ENCODE measurements around the gene SPATA46. TPM values are rescaled to one million over a fixed set of nuclear protein-coding genes. Genes with fewer than 3 reads are reported as not detected.

The SPATA46 gene
- total RNA-seq, 2 experiments from 2014 or later, result not detected

DNA sequence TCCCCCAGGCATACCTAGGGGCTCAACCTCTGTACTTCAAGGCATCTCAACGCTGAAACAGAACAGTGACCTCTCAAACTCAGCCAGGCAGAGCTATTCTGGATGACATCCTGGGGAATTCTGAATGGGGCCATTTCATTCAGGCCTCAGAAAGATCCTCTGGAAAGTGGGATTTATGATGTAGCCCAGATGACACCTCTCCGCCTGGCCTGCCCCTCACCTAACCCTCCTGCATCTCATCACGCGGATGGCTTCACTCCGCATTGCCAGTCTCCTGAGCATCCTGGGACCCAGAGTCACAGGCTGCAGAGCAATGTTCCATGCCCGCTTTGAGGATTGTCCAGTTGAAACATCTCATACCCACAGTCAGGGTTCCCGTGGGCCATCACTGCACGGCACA is 1.2 kb downstream of the SPATA46 start:
- H3K27ac Mint-ChIP-seq, result no peak overlapping the region
- DNase-seq (no peak), ATAC-seq (no peak)
- H3K4me1 Mint-ChIP-seq, result no peaks in the 10 kb centered on the region
- no peak overlapping the region for H3K4me3 Mint-ChIP-seq
- H3K9me3 Mint-ChIP-seq (ENCODE audit: low read depth), result no peaks in the 10 kb centered on the region
- CTCF ChIA-PET, result interaction anchor here (1.1 kb wide), 1 partner anchor 16 kb away, joined by 3 read pairs; no protein-coding TSS in a partner anchor
- no peaks in the 10 kb centered on the region for H3K27me3 Mint-ChIP-seq
- H3K36me3 Mint-ChIP-seq, result no peaks in the 10 kb centered on the region

GRCh38 chr1:162374406-162374805 is 2.2 kb downstream of the SPATA46 start:
- no peaks in the 10 kb centered on the region for H3K36me3 Mint-ChIP-seq

DNA sequence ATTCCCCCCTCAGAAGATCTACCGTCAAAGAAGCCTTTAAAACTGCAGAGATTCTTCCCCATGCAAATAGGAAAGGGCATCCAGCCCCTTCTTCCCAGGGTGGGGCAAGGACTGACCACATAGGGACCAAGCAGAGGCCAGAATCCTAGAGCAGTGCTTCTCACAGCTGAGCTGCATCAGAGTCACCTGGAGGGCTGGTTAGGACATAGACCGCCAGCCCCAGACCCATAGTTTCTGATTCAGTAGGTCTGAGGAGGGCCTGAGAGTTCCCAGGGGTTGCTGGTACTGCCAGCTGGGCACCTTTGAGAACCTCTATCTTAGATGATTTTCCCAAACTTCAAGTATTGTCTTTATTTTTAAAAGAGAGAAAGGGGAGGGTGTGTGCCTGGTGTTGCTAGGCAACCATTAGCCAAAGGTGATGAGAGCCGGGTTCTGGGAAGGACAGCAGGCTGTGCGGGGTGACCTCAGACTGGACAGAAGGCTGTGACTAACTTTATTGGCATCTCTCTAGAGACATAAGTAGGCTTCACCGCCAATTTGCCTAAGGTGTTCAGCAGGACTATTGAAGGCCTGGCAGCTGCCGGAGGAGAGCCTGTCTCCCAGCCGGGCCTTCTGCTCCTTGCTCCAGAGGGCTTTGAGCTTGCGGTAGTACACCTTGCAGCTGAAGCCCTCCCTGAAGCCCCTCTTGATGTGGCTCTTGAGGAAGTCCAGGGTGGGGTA is 3.0 kb downstream of the SPATA46 start:
- Mint-ChIP-seq H3K27ac (no peak overlapping the region), H3K4me1 (no peaks in the 10 kb centered on the region), H3K27me3 (no peaks in the 10 kb centered on the region), H3K36me3 (no peaks in the 10 kb centered on the region), H3K9me3 (ENCODE audit: low read depth) (no peaks in the 10 kb centered on the region), H3K4me3 (no peak overlapping the region)
- no peak for DNase-seq
- CTCF ChIA-PET, result no interaction called here
- no peak for ATAC-seq

More at GRCh38 chr1:162374406-162374805, 2.2 kb downstream of the SPATA46 start:
- ATAC-seq (no peak), DNase-seq (no peak)
- Mint-ChIP-seq H3K27me3 (no peaks in the 10 kb centered on the region), H3K4me1 (no peaks in the 10 kb centered on the region), H3K27ac (no peak overlapping the region), H3K4me3 (no peak overlapping the region), H3K9me3 (ENCODE audit: low read depth) (no peaks in the 10 kb centered on the region)
- CTCF ChIA-PET, result interaction anchor here (1.1 kb wide), 1 partner anchor 15 kb away, joined by 3 read pairs; no protein-coding TSS in a partner anchor

DNA sequence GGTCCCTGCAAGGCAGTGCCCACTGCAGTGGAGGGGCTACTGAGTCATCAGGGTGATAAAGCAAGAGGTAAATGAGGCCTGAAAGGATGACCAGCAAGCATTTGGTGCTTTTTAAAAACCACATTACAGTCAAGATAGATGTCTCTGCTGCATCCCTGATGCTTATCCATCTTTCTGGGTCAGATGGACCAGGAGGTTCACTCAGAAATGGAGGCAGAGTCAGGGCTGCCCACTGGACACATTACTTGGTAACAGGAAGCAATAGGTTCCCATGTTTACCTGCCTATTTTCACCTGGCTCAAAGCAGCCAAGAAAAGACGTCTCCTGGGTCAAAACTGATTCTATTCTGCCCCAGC is 3.6 kb downstream of the SPATA46 start:
- H3K4me3 Mint-ChIP-seq, result no peak overlapping the region
- H3K36me3 Mint-ChIP-seq, result no peaks in the 10 kb centered on the region
- H3K9me3 Mint-ChIP-seq (ENCODE audit: low read depth), result no peaks in the 10 kb centered on the region
- CTCF ChIA-PET, result no interaction called here
- ATAC-seq (no peak), DNase-seq (no peak)
- no peak overlapping the region for H3K27ac Mint-ChIP-seq
- no peaks in the 10 kb centered on the region for H3K27me3 Mint-ChIP-seq
- H3K4me1 Mint-ChIP-seq, result no peaks in the 10 kb centered on the region

DNA sequence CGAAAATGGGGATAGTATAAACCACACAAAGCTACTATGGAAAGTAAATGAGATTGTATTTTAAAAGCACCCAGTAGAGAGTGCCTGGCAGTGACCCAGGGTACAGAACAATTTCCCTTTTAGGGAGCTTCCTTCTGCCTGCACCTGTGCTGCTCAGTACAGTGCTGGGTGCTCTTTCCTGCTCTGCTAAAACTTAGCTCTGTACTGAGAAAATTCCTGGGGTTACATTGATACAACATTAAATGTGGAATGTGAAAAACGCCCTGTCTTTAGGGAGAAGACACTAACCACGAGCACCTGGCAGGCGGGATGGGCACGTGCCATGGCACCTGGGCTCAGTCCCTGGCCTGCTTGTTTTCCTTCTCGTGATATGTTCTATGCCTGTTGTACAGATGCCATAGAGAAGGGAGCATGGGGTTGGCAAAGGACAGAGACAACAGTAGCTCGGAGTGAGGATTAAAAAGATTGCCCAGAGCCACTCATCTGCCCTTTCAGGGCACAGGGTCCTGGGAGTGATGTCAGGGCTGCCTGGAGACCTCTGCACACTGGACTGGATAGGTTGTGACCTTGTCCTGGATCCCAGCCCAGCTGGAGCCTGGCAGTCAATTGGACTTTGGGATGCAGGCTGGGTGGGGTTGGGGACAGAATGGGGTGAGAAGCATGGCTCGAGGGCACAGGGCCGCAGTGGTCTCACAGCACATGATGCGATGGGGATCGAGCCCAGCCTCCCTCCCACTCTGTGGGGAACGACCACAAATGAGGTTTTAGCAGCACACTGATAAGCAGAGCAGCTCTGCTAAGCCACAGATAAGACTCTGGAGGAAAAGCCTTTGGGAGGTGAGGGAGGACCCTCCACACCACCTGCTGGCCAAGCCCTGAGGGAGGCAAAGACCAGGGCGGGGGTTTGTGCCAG is 4.2 kb downstream of the SPATA46 start:
- ATAC-seq, result no peak

GRCh38 chr1:162371611-162372010 is 5.0 kb downstream of the SPATA46 start:
- no peak overlapping the region for H3K27ac Mint-ChIP-seq
- no peak overlapping the region for H3K4me3 Mint-ChIP-seq
- no peaks in the 10 kb centered on the region for H3K27me3 Mint-ChIP-seq
- ATAC-seq (no peak), DNase-seq (no peak)
- H3K9me3 Mint-ChIP-seq (ENCODE audit: low read depth), result no peaks in the 10 kb centered on the region
- no peaks in the 10 kb centered on the region for H3K36me3 Mint-ChIP-seq
- CTCF ChIA-PET, result no interaction called here
- H3K4me1 Mint-ChIP-seq, result no peaks in the 10 kb centered on the region

More for the DNA sequence above, 4.2 kb downstream of the SPATA46 start:
- Mint-ChIP-seq H3K27me3 (no peaks in the 10 kb centered on the region), H3K4me1 (no peaks in the 10 kb centered on the region), H3K36me3 (no peaks in the 10 kb centered on the region), H3K9me3 (ENCODE audit: low read depth) (no peaks in the 10 kb centered on the region), H3K4me3 (no peak overlapping the region), H3K27ac (no peak overlapping the region)
- no peak for DNase-seq
- CTCF ChIA-PET, result no interaction called here

GRCh38 chr1:162370721-162371120 is 5.9 kb downstream of the SPATA46 start:
- H3K9me3 Mint-ChIP-seq (ENCODE audit: low read depth), result no peaks in the 10 kb centered on the region
- CTCF ChIA-PET, result no interaction called here
- H3K4me3 Mint-ChIP-seq, result no peak overlapping the region
- H3K36me3 Mint-ChIP-seq, result no peaks in the 10 kb centered on the region
- no peaks in the 10 kb centered on the region for H3K4me1 Mint-ChIP-seq
- H3K27me3 Mint-ChIP-seq, result no peaks in the 10 kb centered on the region
- ATAC-seq (no peak), DNase-seq (no peak)
- no peak overlapping the region for H3K27ac Mint-ChIP-seq

GRCh38 chr1:162370161-162370560 is 6.5 kb downstream of the SPATA46 start:
- no peaks in the 10 kb centered on the region for H3K36me3 Mint-ChIP-seq
- CTCF ChIA-PET, result no interaction called here
- H3K4me3 Mint-ChIP-seq, result no peak overlapping the region

GRCh38 chr1:162369571-162369970 is 7.1 kb downstream of the SPATA46 start:
- no peaks in the 10 kb centered on the region for H3K27me3 Mint-ChIP-seq
- CTCF ChIA-PET, result no interaction called here
- no peaks in the 10 kb centered on the region for H3K36me3 Mint-ChIP-seq
- H3K9me3 Mint-ChIP-seq (ENCODE audit: low read depth), result no peaks in the 10 kb centered on the region
- ATAC-seq (no peak), DNase-seq (no peak)
- H3K27ac Mint-ChIP-seq, result no peak overlapping the region
- no peaks in the 10 kb centered on the region for H3K4me1 Mint-ChIP-seq
- H3K4me3 Mint-ChIP-seq, result no peak overlapping the region

More at GRCh38 chr1:162370161-162370560, 6.5 kb downstream of the SPATA46 start:
- Mint-ChIP-seq H3K27ac (no peak overlapping the region), H3K9me3 (ENCODE audit: low read depth) (no peaks in the 10 kb centered on the region), H3K27me3 (no peaks in the 10 kb centered on the region), H3K4me1 (no peaks in the 10 kb centered on the region)
- ATAC-seq (no peak), DNase-seq (no peak)

- ATAC-seq, result no peak
- no peak overlapping the region for H3K4me3 Mint-ChIP-seq
- H3K9me3 Mint-ChIP-seq (ENCODE audit: low read depth), result no peaks in the 10 kb centered on the region
- CTCF ChIA-PET, result no interaction called here
- H3K27ac Mint-ChIP-seq, result no peak overlapping the region
- DNase-seq, result no peak
- no peaks in the 10 kb centered on the region for H3K36me3 Mint-ChIP-seq
- H3K27me3 Mint-ChIP-seq, result no peaks in the 10 kb centered on the region
- H3K4me1 Mint-ChIP-seq, result no peaks in the 10 kb centered on the region
Measured at GRCh38 chr1:162368451-162368850, 8.2 kb downstream of the SPATA46 start.

DNA sequence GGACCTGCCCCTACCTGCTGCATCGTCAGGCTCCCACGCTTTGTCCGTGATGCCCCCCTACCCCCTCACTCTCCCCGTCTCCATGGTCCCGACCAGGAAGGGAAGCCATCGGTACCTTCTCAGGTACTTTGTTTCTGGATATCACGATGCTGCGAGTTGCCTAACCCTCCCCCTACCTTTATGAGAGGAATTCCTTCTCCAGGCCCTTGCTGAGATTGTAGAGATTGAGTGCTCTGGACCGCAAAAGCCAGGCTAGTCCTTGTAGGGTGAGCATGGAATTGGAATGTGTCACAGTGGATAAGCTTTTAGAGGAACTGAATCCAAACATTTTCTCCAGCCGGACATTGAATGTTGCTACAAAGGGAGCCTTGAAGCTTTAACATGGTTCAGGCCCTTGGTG is 8.9 kb downstream of the SPATA46 start:
- no peaks in the 10 kb centered on the region for H3K9me3 Mint-ChIP-seq (ENCODE audit: low read depth)
- no peak for ATAC-seq
- no peaks in the 10 kb centered on the region for H3K4me1 Mint-ChIP-seq
- H3K27ac Mint-ChIP-seq, result no peak overlapping the region
- H3K4me3 Mint-ChIP-seq, result no peak overlapping the region
- no peak for DNase-seq
- CTCF ChIA-PET, result no interaction called here
- peaks cover 3% of the 10 kb centered on the region for H3K27me3 Mint-ChIP-seq
- H3K36me3 Mint-ChIP-seq, result no peaks in the 10 kb centered on the region

DNA sequence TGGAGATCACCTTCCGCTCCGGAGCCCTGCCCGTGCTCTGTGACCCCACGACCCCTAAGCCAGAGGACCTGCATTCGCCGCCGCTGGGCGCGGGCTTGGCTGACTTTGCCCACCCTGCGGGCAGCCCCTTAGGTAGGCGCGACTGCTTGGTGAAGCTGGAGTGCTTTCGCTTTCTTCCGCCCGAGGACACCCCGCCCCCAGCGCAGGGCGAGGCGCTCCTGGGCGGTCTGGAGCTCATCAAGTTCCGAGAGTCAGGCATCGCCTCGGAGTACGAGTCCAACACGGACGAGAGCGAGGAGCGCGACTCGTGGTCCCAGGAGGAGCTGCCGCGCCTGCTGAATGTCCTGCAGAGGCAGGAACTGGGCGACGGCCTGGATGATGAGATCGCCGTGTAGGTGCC is 9.6 kb downstream of the SPATA46 start:
- DNase-seq (no peak), ATAC-seq (no peak)
- CTCF ChIA-PET, result no interaction called here
- H3K36me3 Mint-ChIP-seq, result no peaks in the 10 kb centered on the region
- no peaks in the 10 kb centered on the region for H3K4me1 Mint-ChIP-seq
- H3K4me3 Mint-ChIP-seq, result no peak overlapping the region
- H3K27me3 Mint-ChIP-seq, result peaks cover 3% of the 10 kb centered on the region
- H3K9me3 Mint-ChIP-seq (ENCODE audit: low read depth), result no peaks in the 10 kb centered on the region
- H3K27ac Mint-ChIP-seq, result no peak overlapping the region

DNA sequence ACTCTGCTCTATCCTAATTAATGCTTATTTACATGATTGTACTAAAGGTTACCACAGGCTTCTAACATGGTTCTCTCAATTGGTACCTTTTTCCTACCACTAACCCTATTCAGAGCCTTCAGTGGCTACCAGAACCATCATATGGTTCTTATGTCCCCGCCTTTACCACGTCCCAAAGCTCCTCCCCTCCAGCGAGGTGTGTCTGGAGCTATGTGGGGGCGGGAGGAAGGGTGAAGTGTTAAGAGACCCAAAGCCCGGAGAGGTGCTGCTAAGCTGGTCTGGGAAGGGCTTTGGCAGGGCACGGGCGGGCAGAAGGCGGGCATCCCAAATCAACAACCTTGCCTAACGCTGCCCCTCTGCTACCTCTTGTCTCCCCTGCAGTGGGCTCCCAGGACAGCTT is 10.0 kb downstream of the SPATA46 start:
- CTCF ChIA-PET, result no interaction called here
- Mint-ChIP-seq H3K27ac (no peak overlapping the region), H3K4me3 (no peak overlapping the region)

DNA sequence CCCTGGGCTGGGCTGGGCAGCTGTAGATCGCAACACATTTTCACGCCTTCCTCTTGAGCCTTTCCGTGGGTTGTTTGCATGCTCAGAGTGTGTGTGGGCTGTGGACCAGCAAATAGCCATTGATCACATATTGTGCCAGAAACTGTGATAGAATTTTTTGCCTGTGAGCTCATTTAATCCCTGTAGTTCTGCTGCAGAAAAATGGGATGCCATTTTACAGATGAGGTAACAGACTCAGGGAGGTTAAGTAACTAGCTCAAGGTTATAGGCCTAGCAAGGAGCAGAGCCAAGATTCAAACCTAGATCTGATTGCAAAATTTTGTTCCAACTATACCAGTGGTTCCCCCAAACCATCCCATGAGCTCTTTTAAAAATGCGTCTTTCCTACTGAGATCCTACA is 10.5 kb downstream of the SPATA46 start:
- no peak overlapping the region for H3K27ac Mint-ChIP-seq
- ATAC-seq (no peak), DNase-seq (no peak)
- no peak overlapping the region for H3K4me3 Mint-ChIP-seq
- no peaks in the 10 kb centered on the region for H3K9me3 Mint-ChIP-seq (ENCODE audit: low read depth)
- H3K27me3 Mint-ChIP-seq, result peaks cover 3% of the 10 kb centered on the region
- CTCF ChIA-PET, result no interaction called here
- H3K36me3 Mint-ChIP-seq, result no peaks in the 10 kb centered on the region
- no peaks in the 10 kb centered on the region for H3K4me1 Mint-ChIP-seq

More for the DNA sequence above, 10.0 kb downstream of the SPATA46 start:
- DNase-seq, result no peak
- no peak for ATAC-seq
- Mint-ChIP-seq H3K9me3 (ENCODE audit: low read depth) (no peaks in the 10 kb centered on the region), H3K4me1 (no peaks in the 10 kb centered on the region), H3K36me3 (no peaks in the 10 kb centered on the region), H3K27me3 (peaks cover 3% of the 10 kb centered on the region)

All from activated CD8-positive, alpha-beta memory T cell treated with anti-CD3 and anti-CD28 coated beads, Interleukin-2, amount 10 ng/mL, durations not matched to agents 7 days and 5 days (primary cell).